ENCODE data around the gene SCGB1C2. TPM values are rescaled to one million over a fixed set of nuclear protein-coding genes. Genes with fewer than 3 reads are reported as not detected.

Gene SCGB1C2
- total RNA-seq, 1 experiment from 2014 or later = not detected

GRCh38 chr17:170130-170670 lies 32.8 kb downstream of the SCGB1C2 start:
- TF ChIP-seq JAZF1 (CRISPR knock-in tag; IDR thresholded peaks at IDR 0.05) (no peak), ZSCAN18 (CRISPR knock-in tag; IDR thresholded peaks at IDR 0.05) (no peak), NFATC4 (CRISPR knock-in tag; IDR thresholded peaks at IDR 0.05) (no peak), CDX4 (CRISPR knock-in tag; IDR thresholded peaks at IDR 0.05; ENCODE audit: borderline replicate concordance) (no peak), NFYB (CRISPR knock-in tag; conservative IDR thresholded peaks at IDR 0.05; ENCODE audit: low read depth) (no peak), FOXP4 (CRISPR knock-in tag; IDR thresholded peaks at IDR 0.05) (no peak), EMX1 (CRISPR knock-in tag; IDR thresholded peaks at IDR 0.05) (no peak), E2F4 (CRISPR knock-in tag; IDR thresholded peaks at IDR 0.05; ENCODE audit: borderline replicate concordance, low read depth) (no peak), ZNF281 (CRISPR knock-in tag; IDR thresholded peaks at IDR 0.05) (no peak), NR3C1 (CRISPR knock-in tag; conservative IDR thresholded peaks at IDR 0.05; ENCODE audit: low read depth) (no peak), TP53 (CRISPR knock-in tag; IDR thresholded peaks at IDR 0.05) (no peak), JUN (CRISPR knock-in tag; IDR thresholded peaks at IDR 0.05) (no peak), ZNF532 (CRISPR knock-in tag; IDR thresholded peaks at IDR 0.05; ENCODE audit: borderline replicate concordance) (no peak), ZNF512 (CRISPR knock-in tag; IDR thresholded peaks at IDR 0.05; ENCODE audit: borderline replicate concordance) (no peak), ZNF121 (CRISPR knock-in tag; IDR thresholded peaks at IDR 0.05) (no peak), MXD4 (CRISPR knock-in tag; IDR thresholded peaks at IDR 0.05; ENCODE audit: borderline replicate concordance) (no peak), RELA (CRISPR knock-in tag; IDR thresholded peaks at IDR 0.05; ENCODE audit: borderline replicate concordance) (no peak), ZNF423 (CRISPR knock-in tag; IDR thresholded peaks at IDR 0.05) (no peak)
- no peaks in the 10 kb centered on the region for H3K4me1 Mint-ChIP-seq

More at GRCh38 chr17:170130-170670, 32.8 kb downstream of the SCGB1C2 start:
- no peaks in the 10 kb centered on the region for H3K36me3 Mint-ChIP-seq
- ATAC-seq = no peak
- ChIA-PET CTCF (interaction anchor here (0.7 to 1.2 kb wide), 3 partner anchors 98 to 196 kb away, joined by 3 to 4 read pairs (median 3); no protein-coding TSS in a partner anchor), POLR2A (interaction anchor here (0.7 kb wide), 1 partner anchor 218 kb away, joined by 4 read pairs; no protein-coding TSS in a partner anchor)
- no peaks in the 10 kb centered on the region for H3K9me3 Mint-ChIP-seq
- no peak overlapping the region for H3K27ac Mint-ChIP-seq
- H3K27me3 Mint-ChIP-seq (ENCODE audit: low read depth) = no peaks in the 10 kb centered on the region
- H3K4me3 Mint-ChIP-seq = no peak overlapping the region
- DNase-seq (ENCODE audit: low spot score) = no peak

All from WTC11 (cell line).